HCT116 (cell line): ENCODE results near the gene GXYLT2. TPM values are rescaled to one million over a fixed set of nuclear protein-coding genes. Genes with fewer than 3 reads are reported as not detected.

ENCODE experiments used
- ATAC-seq: fragments of 200-7000 bp; cut with Tn5 transposase; 2 replicates; pipeline ENCODE4 v1.9.1; 2020; ENCODE audit warnings: mild to moderate bottlenecking, moderate library complexity
- BruUV-seq: library from RNA; stranded (reverse); fragments of 400-500 nt; replicated peaks from 2 replicates; lab custom pipeline; 2021; lab: Mats Ljungman, UMichigan
- CTCF ChIA-PET: fragments of 300-600 bp; sonication (Branson Sonifier 250); formaldehyde crosslinking; loops from one replicate; lab custom pipeline; 2021; ENCODE audit warnings: antibody characterized with exemption; lab: Charles Lee
- POLR2A ChIA-PET: fragments of 300-600, 350-600 bp; sonication (Branson Sonifier 250); formaldehyde crosslinking; loops from one replicate; lab custom pipeline; 2021; ENCODE audit warnings: antibody characterized with exemption; lab: Charles Lee
- RAD21 ChIA-PET, 2 experiments: fragments of 300-600 bp; sonication (Branson Sonifier 250); formaldehyde crosslinking; loops; one replicate each; lab custom pipeline; 2023; ENCODE audit warnings: low total read pairs in 2 of 2; ENCODE audit not compliant: uncharacterized antibody in 2 of 2, unreplicated experiment in 2 of 2, low non-redundant PET in 1 of 2; lab: Charles Lee
- DNase-seq: peaks from one replicate; pipeline ENCODE4 v3.0.0-alpha.2; 2010; ENCODE audit warnings: low read depth, low spot score
- H2AFZ ChIP-seq: fragments of 200-600 bp; shearing (Covaris generic), sonication (generic); 2 replicates; pipeline ENCODE4 v1.6.1; 2017; ENCODE audit warnings: low read depth, mixed run types, mixed read lengths, antibody characterized with exemption, low read length; ENCODE audit not compliant: poor library complexity, severe bottlenecking
- H3K27ac ChIP-seq: 2 replicates; pipeline ENCODE4 v1.5.1; 2012; ENCODE audit warnings: low read depth, low read length
- H3K27me3 ChIP-seq: fragments of 200-600 bp; sonication (generic); 2 replicates; pipeline ENCODE4 v1.6.1; 2016; ENCODE audit warnings: mixed run types, low read length, mixed read lengths; ENCODE audit not compliant: insufficient read depth
- H3K36me3 ChIP-seq, 2 experiments: fragments of 200-500 bp in 1 of 2; fragments of 200-600 bp in 1 of 2; sonication (Bioruptor generic) in 1 of 2; sonication (generic) in 1 of 2; 2 replicates each; pipeline versions ENCODE4 v1.5.1 to v1.6.1; 2014 to 2016; ENCODE audit warnings: low read length in 2 of 2, inconsistent platforms in 1 of 2, mixed read lengths in 1 of 2, mixed run types in 1 of 2; ENCODE audit not compliant: insufficient read depth in 2 of 2, control insufficient read depth in 1 of 2
- H3K4me1 ChIP-seq, 2 experiments: fragments of 200-600 bp in 1 of 2; sonication (generic) in 1 of 2; 2 replicates each; pipeline versions ENCODE4 v1.5.1 to v1.6.1; 2012 to 2017; ENCODE audit warnings: low read length in 2 of 2, inconsistent platforms in 1 of 2, mild to moderate bottlenecking in 1 of 2, mixed read lengths in 1 of 2, mixed run types in 1 of 2, moderate library complexity in 1 of 2; ENCODE audit not compliant: insufficient read depth in 2 of 2, control insufficient read depth in 1 of 2
- H3K4me2 ChIP-seq: fragments of 200-600 bp; sonication (generic); 2 replicates; pipeline ENCODE4 v1.6.1; 2017; ENCODE audit warnings: mixed run types, low read length, mixed read lengths
- H3K4me3 ChIP-seq, 2 experiments: fragments of 200-600 bp in 1 of 2; sonication (generic) in 1 of 2; replicated peaks in 1 of 2; 2 replicates each; pipeline ENCODE4 v1.5.1; 2011 to 2016; ENCODE audit warnings: low read length in 2 of 2, control low read depth in 1 of 2, low read depth in 1 of 2, mild to moderate bottlenecking in 1 of 2, mixed read lengths in 1 of 2, mixed run types in 1 of 2
- H3K79me2 ChIP-seq: fragments of 200-600 bp; sonication (generic); 2 replicates; pipeline ENCODE4 v1.6.1; 2017; ENCODE audit warnings: mild to moderate bottlenecking, mixed run types, low read length, moderate library complexity, mixed read lengths; ENCODE audit not compliant: insufficient read depth
- H3K9ac ChIP-seq: fragments of 200-600 bp; sonication (generic); 2 replicates; pipeline ENCODE4 v1.6.1; 2016; ENCODE audit warnings: low read length, mixed read lengths
- H3K9me2 ChIP-seq: fragments of 200-600 bp; sonication (generic), shearing (Covaris generic); 2 replicates; pipeline ENCODE4 v1.6.1; 2017; ENCODE audit warnings: mixed run types, mild to moderate bottlenecking, moderate library complexity; ENCODE audit not compliant: insufficient read depth
- H3K9me3 ChIP-seq, 2 experiments: fragments of 200-500 bp in 1 of 2; fragments of 200-600 bp in 1 of 2; sonication (Bioruptor generic) in 1 of 2; sonication (generic) in 1 of 2; 2 replicates each; pipeline ENCODE4 v1.6.1; 2014 to 2017; ENCODE audit warnings: low read length in 2 of 2, mixed read lengths in 2 of 2, inconsistent platforms in 1 of 2, low read depth in 1 of 2, mild to moderate bottlenecking in 1 of 2, mixed run types in 1 of 2, moderate library complexity in 1 of 2; ENCODE audit not compliant: control insufficient read depth in 1 of 2, insufficient read depth in 1 of 2
- H4K20me1 ChIP-seq: fragments of 200-600 bp; sonication (generic), shearing (Covaris generic); 2 replicates; pipeline ENCODE4 v1.6.1; 2017; ENCODE audit warnings: mixed run types, mild to moderate bottlenecking, moderate library complexity; ENCODE audit not compliant: insufficient read depth
- EGR1 ChIP-seq: IDR thresholded peaks from 2 replicates; pipeline ENCODE4 v1.6.1; 2012; ENCODE audit warnings: low read depth
- EZH2phosphoT487 ChIP-seq: fragments of 200-600 bp; IDR thresholded peaks from 2 replicates; pipeline ENCODE4 v1.6.1; 2018; ENCODE audit warnings: antibody characterized with exemption, borderline replicate concordance
- JUND ChIP-seq: IDR thresholded peaks from 2 replicates; pipeline ENCODE4 v1.6.1; 2012
- MAX ChIP-seq: IDR thresholded peaks from 2 replicates; pipeline ENCODE4 v1.6.1; 2012
- POLR2AphosphoS5 ChIP-seq: IDR thresholded peaks from 2 replicates; pipeline ENCODE4 v1.6.1; 2011; ENCODE audit warnings: mild to moderate bottlenecking, low read depth, low read length, moderate library complexity
- REST ChIP-seq: IDR thresholded peaks from 2 replicates; pipeline ENCODE4 v1.6.1; 2012; ENCODE audit warnings: low read depth
- ZBTB33 ChIP-seq: IDR thresholded peaks from 2 replicates; pipeline ENCODE4 v1.6.1; 2011; ENCODE audit warnings: mild to moderate bottlenecking, low read length, moderate library complexity; ENCODE audit not compliant: insufficient replicate concordance; ENCODE audit errors: extremely low read depth
- ZFX ChIP-seq: fragments of 450-650 bp; IDR thresholded peaks from 2 replicates; pipeline ENCODE4 v1.6.1; 2017
- intact Hi-C: fragments of 100-400 bp; cut with micrococcal nuclease; formaldehyde crosslinking; loops from 2 replicates; pipeline ENCODE4 v1.10.0; 2022
- total RNA-seq: library from RNA; stranded (reverse); gene quantifications from one replicate; pipeline ENCODE4 v1.2.1, GENCODE V29; 2021; ENCODE audit not compliant: unreplicated experiment

The GXYLT2 gene
- total RNA-seq, 1 experiment from 2014 or later, result 5.6 TPM

GRCh38 chr3:72942427-72942826 lies 54.6 kb downstream of the GXYLT2 start:
- Histone ChIP-seq H2AFZ (no peak overlapping the region), H3K9me2 (no peaks in the 10 kb centered on the region), H3K36me3 (no peaks in the 10 kb centered on the region), H3K79me2 (no peaks in the 10 kb centered on the region), H3K4me2 (no peak overlapping the region), H3K27ac (no peak overlapping the region), H3K4me3 (no peak overlapping the region), H3K27me3 (no peaks in the 10 kb centered on the region), H3K9me3 (no peaks in the 10 kb centered on the region), H4K20me1 (no peaks in the 10 kb centered on the region), H3K4me1 (peaks cover 6 to 15% of the 10 kb centered on the region in 2 experiments; a peak in 3 of 4 replicates), H3K9ac (no peak overlapping the region)
- RAD21 ChIA-PET, result no interaction called here
- intact Hi-C loops, result no loop called here
- no peak for DNase-seq
- TF ChIP-seq EGR1 (no peak), JUND (no peak), REST (no peak), MAX (no peak), ZBTB33 (no peak), ZFX (no peak), POLR2AphosphoS5 (no peak), EZH2phosphoT487 (no peak)
- no TSS peak for BruUV-seq
- POLR2A ChIA-PET, result no interaction called here
- CTCF ChIA-PET, result no interaction called here
- ATAC-seq, result no peak
